Ascending aorta (tissue), 2 donors: ENCODE data around the gene ANO4. TPM values are rescaled to one million over a fixed set of nuclear protein-coding genes. Genes with fewer than 3 reads are reported as not detected.

Experiments
- DNase-seq, 2 donors: peaks; one replicate each; pipeline ENCODE4 v3.0.0-alpha.2; 2019; ENCODE audit warnings: low spot score in 2 of 2
- H3K27ac ChIP-seq, 2 donors: fragments of 200-600 bp; sonication (generic); one replicate each; pipeline ENCODE4 v1.5.1; 2016 to 2017; ENCODE audit warnings: mild to moderate bottlenecking in 1 of 2
- H3K27me3 ChIP-seq: fragments of 200-600 bp; sonication (generic); one replicate; pipeline ENCODE4 v1.5.1; 2017
- H3K36me3 ChIP-seq, 2 donors: fragments of 200-600 bp; sonication (generic); one replicate each; pipeline ENCODE4 v1.5.1; 2016
- H3K4me1 ChIP-seq, 2 donors: fragments of 200-600 bp; sonication (generic); one replicate each; pipeline ENCODE4 v1.5.1; 2016 to 2017; ENCODE audit warnings: mild to moderate bottlenecking in 1 of 2
- H3K4me3 ChIP-seq, 2 donors: fragments of 200-600 bp; sonication (generic); one replicate each; pipeline ENCODE4 v1.5.1; 2016 to 2017; ENCODE audit warnings: mild to moderate bottlenecking in 1 of 2
- H3K9me3 ChIP-seq, 2 donors: fragments of 200-600 bp; sonication (generic); one replicate each; pipeline ENCODE4 v1.5.1; 2016
- intact Hi-C: fragments of 100-400 bp; cut with DNase I; formaldehyde crosslinking; loops from one replicate; pipeline ENCODE4 v1.15.1; 2023
- total RNA-seq: library from RNA; depleted of rRNA; stranded (reverse); fragments of >200 nt; gene quantifications from one replicate; pipeline ENCODE4 v1.1.0, GENCODE V29; 2016
- TF ChIP-seq, protein P1 (sequence below), 3 experiments: fragments of 200-600 bp in 2 of 3; fragments of 450-650 bp in 1 of 3; sonication (generic) in 2 of 3; IDR thresholded peaks; one replicate each; pipeline ENCODE4 v1.5.1; 2016 to 2019; ENCODE audit warnings: antibody characterized with exemption in 3 of 3, mild to moderate bottlenecking in 1 of 3, moderate library complexity in 1 of 3

The ANO4 gene
- total RNA-seq, 1 donor from 2014 or later, result 0.11 TPM

DNA sequence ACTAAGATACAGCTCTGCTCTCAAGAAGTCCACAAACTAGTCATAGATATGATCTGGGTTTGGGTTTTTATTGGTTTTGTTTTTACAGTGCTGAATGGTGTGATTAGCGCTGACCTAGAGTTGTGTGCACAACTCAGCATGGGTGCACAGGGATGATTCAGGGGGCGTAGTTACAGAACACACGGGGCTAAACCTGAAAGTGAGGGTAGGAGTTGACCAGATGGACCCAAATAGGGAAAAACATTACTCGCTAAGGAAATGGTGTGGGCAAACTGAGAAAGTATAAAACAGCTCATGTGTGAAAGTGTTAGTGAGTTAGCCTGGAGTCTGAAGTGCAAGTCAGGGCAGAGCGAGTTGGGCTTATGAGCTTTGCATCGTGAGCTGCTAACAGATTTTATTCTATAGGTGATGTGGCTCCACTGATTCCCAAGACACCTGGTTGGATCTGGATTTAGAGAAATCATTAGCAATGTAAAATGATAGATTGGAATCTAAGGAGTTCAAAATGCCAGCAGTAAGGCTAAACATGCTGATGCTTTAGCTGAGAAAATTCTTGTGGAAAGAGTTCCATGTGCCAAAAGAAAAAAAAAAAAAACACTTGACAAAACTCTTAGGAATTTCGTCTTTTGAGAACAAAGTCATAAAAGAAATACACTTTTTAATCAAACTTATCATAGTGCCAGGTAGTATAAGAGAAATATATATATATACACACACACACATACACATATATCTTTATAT lies 280.5 kb downstream of the ANO4 start:
- Histone ChIP-seq H3K27ac (peak overlapping the region; percentile 11 to 67), H3K4me3 (no peak overlapping the region)
- TF ChIP-seq, protein P1, sequence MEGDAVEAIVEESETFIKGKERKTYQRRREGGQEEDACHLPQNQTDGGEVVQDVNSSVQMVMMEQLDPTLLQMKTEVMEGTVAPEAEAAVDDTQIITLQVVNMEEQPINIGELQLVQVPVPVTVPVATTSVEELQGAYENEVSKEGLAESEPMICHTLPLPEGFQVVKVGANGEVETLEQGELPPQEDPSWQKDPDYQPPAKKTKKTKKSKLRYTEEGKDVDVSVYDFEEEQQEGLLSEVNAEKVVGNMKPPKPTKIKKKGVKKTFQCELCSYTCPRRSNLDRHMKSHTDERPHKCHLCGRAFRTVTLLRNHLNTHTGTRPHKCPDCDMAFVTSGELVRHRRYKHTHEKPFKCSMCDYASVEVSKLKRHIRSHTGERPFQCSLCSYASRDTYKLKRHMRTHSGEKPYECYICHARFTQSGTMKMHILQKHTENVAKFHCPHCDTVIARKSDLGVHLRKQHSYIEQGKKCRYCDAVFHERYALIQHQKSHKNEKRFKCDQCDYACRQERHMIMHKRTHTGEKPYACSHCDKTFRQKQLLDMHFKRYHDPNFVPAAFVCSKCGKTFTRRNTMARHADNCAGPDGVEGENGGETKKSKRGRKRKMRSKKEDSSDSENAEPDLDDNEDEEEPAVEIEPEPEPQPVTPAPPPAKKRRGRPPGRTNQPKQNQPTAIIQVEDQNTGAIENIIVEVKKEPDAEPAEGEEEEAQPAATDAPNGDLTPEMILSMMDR (IDR thresholded peaks at IDR 0.05), result no peak

DNA sequence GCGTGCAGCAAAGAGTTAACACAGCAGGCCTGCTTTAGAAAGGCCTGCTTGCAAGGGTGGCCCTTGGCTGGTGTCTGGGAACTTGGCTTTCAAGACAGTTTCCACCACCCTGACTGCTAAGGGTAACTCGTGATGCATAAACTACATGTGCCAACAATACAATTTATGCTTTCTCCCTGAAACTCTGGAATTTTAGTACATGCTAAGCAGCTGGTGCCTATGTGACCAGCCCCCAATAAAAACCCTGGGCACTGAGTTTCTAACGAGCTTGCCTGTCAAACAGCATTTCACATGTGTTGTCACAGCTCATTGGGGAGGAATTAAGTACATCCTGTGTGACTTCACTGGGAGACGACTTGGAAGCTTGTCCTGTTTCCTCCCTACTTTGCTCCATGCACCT lies 282.3 kb downstream of the ANO4 start:
- intact Hi-C loops, result no loop called here
- Histone ChIP-seq H3K27ac (peak overlapping the region; percentile 67 to 69), H3K4me1 (peaks cover 0 to 12% of the 10 kb centered on the region in 2 donors)

More for the DNA sequence above, 280.5 kb downstream of the ANO4 start:
- Histone ChIP-seq H3K9me3 (no peaks in the 10 kb centered on the region), H3K27me3 (no peaks in the 10 kb centered on the region), H3K36me3 (no peaks in the 10 kb centered on the region), H3K4me1 (peaks cover 0 to 12% of the 10 kb centered on the region in 2 donors)
- DNase-seq, result no peak
- intact Hi-C loops, result no loop called here

DNA sequence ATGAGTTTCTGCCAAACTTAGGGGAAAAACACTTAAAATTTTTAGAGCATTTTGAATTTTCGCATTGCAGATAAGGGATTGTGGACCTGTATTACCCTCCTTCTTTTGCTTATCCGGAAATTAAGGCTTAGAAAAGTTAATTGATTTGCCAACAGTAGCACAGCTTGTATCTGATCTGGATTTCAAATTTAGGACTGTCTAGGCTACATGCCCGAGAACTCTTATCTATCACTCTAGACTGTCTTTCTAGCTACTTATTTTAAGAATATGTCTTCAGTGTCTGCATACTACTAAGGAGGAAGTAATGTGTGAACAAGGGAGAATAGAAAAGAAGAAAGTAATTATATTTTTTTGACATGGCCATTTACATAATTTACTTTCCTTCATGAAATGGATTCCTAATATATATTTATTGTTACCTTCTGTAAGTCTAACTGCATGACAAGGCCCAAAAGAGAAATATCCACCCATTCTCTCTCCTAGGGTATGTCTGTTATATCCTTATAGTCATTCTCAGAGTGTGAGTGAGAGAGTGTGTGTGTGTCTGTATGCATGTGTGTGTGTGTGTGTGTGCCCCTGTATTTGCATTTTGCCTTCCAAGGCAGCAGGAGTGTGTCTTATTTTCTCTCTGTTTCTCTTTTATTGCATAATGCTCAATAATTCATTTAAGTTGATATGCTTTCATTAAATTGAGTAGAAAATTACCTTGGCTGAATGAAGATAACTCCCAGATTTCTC lies 283.4 kb downstream of the ANO4 start:
- no peaks in the 10 kb centered on the region for H3K27me3 ChIP-seq
- TF ChIP-seq, protein P1 (IDR thresholded peaks at IDR 0.05), result no peak
- intact Hi-C loops, result no loop called here
- peaks cover 0 to 12% of the 10 kb centered on the region in 2 donors for H3K4me1 ChIP-seq
- no peak for DNase-seq
- no peaks in the 10 kb centered on the region for H3K36me3 ChIP-seq
- no peak overlapping the region for H3K4me3 ChIP-seq
- peak overlapping the region; percentile 67 to 69 for H3K27ac ChIP-seq
- H3K9me3 ChIP-seq, result no peaks in the 10 kb centered on the region

More for the DNA sequence above, 282.3 kb downstream of the ANO4 start:
- TF ChIP-seq, protein P1 (IDR thresholded peaks at IDR 0.05), result no peak
- DNase-seq, result no peak
- Histone ChIP-seq H3K9me3 (no peaks in the 10 kb centered on the region), H3K36me3 (no peaks in the 10 kb centered on the region), H3K4me3 (no peak overlapping the region), H3K27me3 (no peaks in the 10 kb centered on the region)

DNA sequence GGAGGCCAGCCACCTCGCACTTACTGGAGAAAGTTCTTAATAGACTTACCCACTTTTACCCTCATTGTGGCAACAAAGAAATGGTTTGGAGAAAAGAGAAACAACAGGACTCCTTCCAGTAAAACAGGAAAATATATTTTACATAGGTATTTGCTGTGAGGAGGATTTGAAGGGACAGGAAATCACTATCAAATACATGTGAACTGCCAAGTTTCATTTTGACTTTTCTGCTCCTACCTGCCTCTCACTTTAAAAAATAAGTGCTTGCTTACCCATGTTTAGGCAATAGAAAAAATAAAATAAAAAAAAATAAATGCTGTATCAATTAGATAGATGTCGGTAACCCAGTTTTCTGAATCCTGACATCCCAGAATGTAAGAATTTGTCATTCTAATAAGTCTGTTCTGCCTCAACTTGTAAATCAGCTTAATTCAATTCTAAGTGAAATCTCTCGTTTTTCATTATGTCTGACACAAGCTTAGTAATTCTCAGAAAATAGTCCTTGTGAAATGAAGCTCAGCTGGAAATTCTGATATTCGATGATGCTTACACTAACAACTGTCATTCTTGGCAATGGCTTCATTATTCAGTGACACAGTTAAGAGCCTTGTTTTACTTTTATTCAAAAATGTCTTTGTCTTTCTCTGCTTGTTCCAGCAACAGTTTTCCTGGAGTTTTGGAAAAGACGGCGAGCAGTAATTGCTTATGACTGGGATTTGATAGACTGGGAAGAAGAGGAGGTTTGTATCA lies 284.1 kb downstream of the ANO4 start:
- intact Hi-C loops, result no loop called here
- TF ChIP-seq, protein P1 (IDR thresholded peaks at IDR 0.05), result no peak

DNA sequence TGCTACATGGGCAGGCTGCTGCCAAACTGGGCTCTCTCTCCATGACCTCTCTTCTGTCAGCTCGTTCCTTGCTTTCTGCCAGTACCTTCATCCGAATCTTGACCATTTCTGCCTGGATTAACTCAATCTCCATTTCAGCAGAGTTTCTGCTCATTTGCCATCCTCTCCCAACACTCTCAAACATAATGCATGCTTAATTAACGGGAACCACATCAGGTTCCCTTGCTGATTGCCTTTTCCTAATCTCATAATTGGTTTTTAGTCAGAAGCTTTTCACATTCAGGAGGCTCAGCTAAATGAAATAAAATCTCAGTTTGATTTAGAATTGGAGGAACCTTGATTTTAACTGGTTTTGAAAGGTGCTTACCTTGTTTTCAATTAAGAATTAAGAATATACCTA lies 288.1 kb downstream of the ANO4 start:
- Histone ChIP-seq H3K36me3 (no peaks in the 10 kb centered on the region), H3K4me3 (no peak overlapping the region), H3K27ac (no peak overlapping the region), H3K9me3 (no peaks in the 10 kb centered on the region), H3K27me3 (no peaks in the 10 kb centered on the region), H3K4me1 (peaks cover 0 to 5% of the 10 kb centered on the region in 2 donors)
- TF ChIP-seq, protein P1 (IDR thresholded peaks at IDR 0.05), result no peak
- intact Hi-C loops, result no loop called here
- DNase-seq, result no peak

More for the DNA sequence above, 284.1 kb downstream of the ANO4 start:
- Histone ChIP-seq H3K9me3 (no peaks in the 10 kb centered on the region), H3K4me1 (peaks cover 0 to 12% of the 10 kb centered on the region in 2 donors), H3K27me3 (no peaks in the 10 kb centered on the region), H3K36me3 (no peaks in the 10 kb centered on the region), H3K27ac (peak overlapping the region; percentile 67 to 69), H3K4me3 (no peak overlapping the region)
- DNase-seq, result no peak
